GM19455 (cell line): ENCODE data around the gene CREBL2.

ENCODE experiments used
- ATAC-seq: cut with Tn5 transposase; IDR thresholded peaks from one replicate; pipeline ENCODE4 v1.9.1; 2021; ENCODE audit not compliant: unreplicated experiment

The CREBL2 gene

GRCh38 chr12:12671850-12672660 is 60.4 kb downstream of the CREBL2 start:
- no peak for ATAC-seq

- ATAC-seq, result no peak
Observed at GRCh38 chr12:12673296-12673695, 61.6 kb downstream of the CREBL2 start.

- ATAC-seq, result no peak
Observed at GRCh38 chr12:12676605-12677004, 64.9 kb downstream of the CREBL2 start.

GRCh38 chr12:12681061-12681765 is 69.5 kb downstream of the CREBL2 start:
- ATAC-seq, result no peak

GRCh38 chr12:12682284-12682683 is 70.6 kb downstream of the CREBL2 start:
- ATAC-seq, result no peak

GRCh38 chr12:12683136-12683697 is 71.5 kb downstream of the CREBL2 start:
- no peak for ATAC-seq

- ATAC-seq, result no peak
Observed at GRCh38 chr12:12683725-12684124, 72.0 kb downstream of the CREBL2 start.

- no peak for ATAC-seq
Observed at GRCh38 chr12:12684375-12685106, 72.9 kb downstream of the CREBL2 start.

- no peak for ATAC-seq
Observed at GRCh38 chr12:12685305-12685704, 73.6 kb downstream of the CREBL2 start.

- no peak for ATAC-seq
Observed at GRCh38 chr12:12686472-12686871, 74.8 kb downstream of the CREBL2 start.

GRCh38 chr12:12686925-12687324 is 75.2 kb downstream of the CREBL2 start:
- ATAC-seq, result no peak

- no peak for ATAC-seq
Observed at GRCh38 chr12:12689647-12690300, 78.1 kb downstream of the CREBL2 start.

- ATAC-seq, result no peak
Observed at GRCh38 chr12:12691549-12691948, 79.9 kb downstream of the CREBL2 start.

- ATAC-seq, result no peak
Observed at GRCh38 chr12:12693111-12693671, 81.5 kb downstream of the CREBL2 start.
